T-cell (primary cell): Measurements from ENCODE around the gene CCT7. TPM values are rescaled to one million over a fixed set of nuclear protein-coding genes. Genes with fewer than 3 reads are reported as not detected.

Experiments
- ATAC-seq, 4 experiments: fragments of 200-7000 bp in 3 of 4; fragments of 150-1000 bp in 1 of 4; cut with Tn5 transposase; replicated peaks in 1 of 4; 1 replicate in 3 of 4; 2 replicates in 1 of 4; pipeline ENCODE4 v1.10.0; 2021; ENCODE audit warnings: moderate library complexity in 3 of 4, mild to moderate bottlenecking in 2 of 4, moderate number of reproducible peaks in 1 of 4
- CTCF ChIA-PET, 2 donors: fragments of 300-600 bp; sonication (Branson Sonifier 250); formaldehyde crosslinking; loops; one replicate each; lab custom pipeline; 2022; ENCODE audit warnings: antibody characterized with exemption in 2 of 2; lab: Charles Lee
- POLR2A ChIA-PET, 2 donors: fragments of 300-600 bp; sonication (Branson Sonifier 250); formaldehyde crosslinking; loops; one replicate each; lab custom pipeline; 2022; ENCODE audit warnings: antibody characterized with exemption in 2 of 2; lab: Charles Lee
- DNase-seq, 35 experiments: peaks; one replicate each; pipeline versions ENCODE4 v3.0.0 to v3.0.0-alpha.2; 2013 to 2023
- H3K27ac ChIP-seq: one replicate; pipeline ENCODE4 v1.5.1; 2013; ENCODE audit warnings: low read length
- H3K27me3 ChIP-seq, 2 experiments: replicated peaks in 1 of 2; 1 replicate in 1 of 2; 2 replicates in 1 of 2; pipeline versions ENCODE4 v1.6.1 to v1.7.0; 2013; ENCODE audit warnings: low read length in 1 of 2, mixed read lengths in 1 of 2; ENCODE audit not compliant: control insufficient read depth in 2 of 2, insufficient read depth in 2 of 2; ENCODE audit errors: extremely low read depth in 1 of 2
- H3K36me3 ChIP-seq, 2 donors: 1 replicate in 1 of 2; 2 replicates in 1 of 2; pipeline versions ENCODE4 v1.6.1 to v1.7.0; 2013; ENCODE audit warnings: low read length in 1 of 2; ENCODE audit not compliant: control insufficient read depth in 2 of 2, insufficient read depth in 1 of 2; ENCODE audit errors: extremely low read depth in 1 of 2
- H3K4me1 ChIP-seq, 2 experiments: 1 replicate in 1 of 2; 2 replicates in 1 of 2; pipeline versions ENCODE4 v1.6.1 to v1.7.0; 2013; ENCODE audit warnings: low read length in 2 of 2, mixed read lengths in 1 of 2; ENCODE audit not compliant: insufficient read depth in 2 of 2, control insufficient read depth in 1 of 2; ENCODE audit errors: extremely low read depth in 1 of 2
- H3K4me3 ChIP-seq, 2 donors: 1 replicate in 1 of 2; 2 replicates in 1 of 2; pipeline versions ENCODE4 v1.5.1 to v1.7.0; 2013; ENCODE audit warnings: mild to moderate bottlenecking in 2 of 2, low read length in 1 of 2, moderate library complexity in 1 of 2; ENCODE audit not compliant: control insufficient read depth in 1 of 2; ENCODE audit errors: extremely low read depth in 1 of 2
- H3K9me3 ChIP-seq: 2 replicates; pipeline ENCODE4 v1.7.0; 2013
- H3K27ac Mint-ChIP-seq, 2 donors: one replicate each; pipeline ENCODE4 v1.8.0; 2020 to 2021; ENCODE audit warnings: mild to moderate bottlenecking in 2 of 2, mixed read lengths in 2 of 2
- H3K27me3 Mint-ChIP-seq, 2 donors: one replicate each; pipeline ENCODE4 v1.8.0; 2021 to 2022; ENCODE audit warnings: mixed read lengths in 2 of 2
- H3K36me3 Mint-ChIP-seq: one replicate; pipeline ENCODE4 v1.8.0; 2021; ENCODE audit warnings: mixed read lengths
- H3K4me1 Mint-ChIP-seq, 3 donors: one replicate each; pipeline ENCODE4 v1.8.0; 2020 to 2022; ENCODE audit warnings: mixed read lengths in 3 of 3, mild to moderate bottlenecking in 1 of 3
- H3K4me3 Mint-ChIP-seq, 3 donors: one replicate each; pipeline ENCODE4 v1.8.0; 2020 to 2022; ENCODE audit warnings: mild to moderate bottlenecking in 3 of 3, mixed read lengths in 3 of 3, moderate library complexity in 3 of 3
- H3K9me3 Mint-ChIP-seq, 3 donors: one replicate each; pipeline ENCODE4 v1.8.0; 2020 to 2022; ENCODE audit warnings: mixed read lengths in 3 of 3
- WGBS: methylation state at CpG from one replicate; pipeline ENCODE4 v1.1.5; 2013; ENCODE audit warnings: missing lambda C conversion rate; ENCODE audit not compliant: insufficient coverage; 5-methylcytosine and 5-hydroxymethylcytosine counted together
- total RNA-seq, 35 experiments: library from RNA in 6 of 35; stranded (reverse) in 6 of 35; fragments of 120-200 nt in 1 of 35; gene quantifications; one replicate each; pipeline versions ENCODE4 v1.2.1 to v1.2.4 and lab custom pipeline; 2013 to 2026

CCT7 gene
- total RNA-seq, 5 donors from 2014 or later (not counting 1 experiment from before 2014, with no cell fraction given), result 120 to 210 (median 193) TPM

DNA sequence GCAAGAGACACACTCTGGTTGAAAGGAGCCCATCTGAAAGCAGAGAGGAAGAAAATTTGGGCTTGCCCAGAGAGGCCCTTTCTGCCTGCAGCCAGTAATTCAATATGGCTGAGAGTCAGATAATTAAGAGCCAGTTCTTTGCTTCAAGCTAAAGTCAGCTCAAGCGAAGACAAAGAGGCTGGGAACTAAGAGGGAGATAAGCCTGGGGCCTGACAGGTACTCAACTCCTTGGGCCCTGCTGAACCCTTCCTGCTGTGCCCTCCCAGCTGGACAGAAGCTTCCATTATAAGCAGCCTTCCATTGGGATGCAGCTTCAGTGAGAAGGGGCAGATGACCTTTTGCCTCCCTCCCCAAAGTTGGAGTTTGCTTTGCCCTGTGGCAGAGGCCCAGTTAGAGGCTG, 38.2 kb downstream of the CCT7 start:
- Histone ChIP-seq H3K9me3 (no peaks in the 10 kb centered on the region), H3K36me3 (no peaks in the 10 kb centered on the region), H3K4me3 (no peak overlapping the region), H3K4me1 (peaks cover 3 to 13% of the 10 kb centered on the region in 2 experiments), H3K27me3 (no peaks in the 10 kb centered on the region), H3K27ac (no peak overlapping the region)
- POLR2A ChIA-PET, result interaction anchor here in 1 of 2 donors (0.6 kb wide), 1 partner anchor 111 kb away, joined by 3 read pairs; no protein-coding TSS in a partner anchor
- Mint-ChIP-seq H3K36me3 (peaks cover 6% of the 10 kb centered on the region), H3K9me3 (no peaks in the 10 kb centered on the region), H3K27me3 (no peaks in the 10 kb centered on the region), H3K4me3 (no peak overlapping the region), H3K27ac (no peak overlapping the region), H3K4me1 (peaks cover 18 to 23% (median 22%) of the 10 kb centered on the region in 3 donors)
- WGBS, result 83% methylated on average over 1 of the region's 1 CpG
- DNase-seq (no peak), ATAC-seq (no peak)
- CTCF ChIA-PET, result no interaction called here

DNA sequence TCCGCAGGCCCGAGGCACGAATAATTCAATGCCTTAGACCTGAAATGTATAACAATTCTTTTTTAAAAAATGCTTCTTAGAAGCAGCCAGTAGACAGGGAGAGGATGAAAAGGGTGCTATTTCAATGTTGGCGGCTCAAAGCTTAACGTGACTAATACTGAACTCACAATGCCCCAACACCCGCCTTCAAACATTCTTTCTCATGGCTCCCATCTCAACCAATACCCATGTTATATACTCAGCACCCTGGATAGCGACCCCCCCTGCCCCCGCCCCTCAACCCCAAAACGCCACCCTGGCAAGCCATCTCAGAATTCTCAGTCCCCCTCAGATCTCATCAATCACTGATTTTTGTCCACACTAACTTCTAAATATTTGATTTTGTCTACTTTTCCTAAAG, 45.7 kb downstream of the CCT7 start:
- Histone ChIP-seq H3K36me3 (no peaks in the 10 kb centered on the region), H3K9me3 (no peaks in the 10 kb centered on the region), H3K27ac (no peak overlapping the region), H3K4me1 (peaks cover 4 to 16% of the 10 kb centered on the region in 2 experiments), H3K4me3 (no peak overlapping the region), H3K27me3 (peaks cover 0 to 2% of the 10 kb centered on the region in 2 experiments)
- Mint-ChIP-seq H3K36me3 (peaks cover 15% of the 10 kb centered on the region), H3K4me1 (peaks cover 9 to 11% (median 11%) of the 10 kb centered on the region in 3 donors), H3K4me3 (no peak overlapping the region), H3K27me3 (no peaks in the 10 kb centered on the region), H3K9me3 (no peaks in the 10 kb centered on the region), H3K27ac (no peak overlapping the region)
- DNase-seq (no peak), ATAC-seq (no peak)
- 85% methylated on average over 5 of the region's 9 CpGs for WGBS
- ChIA-PET CTCF (interaction anchor here in 1 of 2 donors (0.9 to 1.0 kb wide), 2 partner anchors 11 to 14 kb away, joined by 4 read pairs; partner anchors contain the start of gene EGR4), POLR2A (no interaction called here)

DNA sequence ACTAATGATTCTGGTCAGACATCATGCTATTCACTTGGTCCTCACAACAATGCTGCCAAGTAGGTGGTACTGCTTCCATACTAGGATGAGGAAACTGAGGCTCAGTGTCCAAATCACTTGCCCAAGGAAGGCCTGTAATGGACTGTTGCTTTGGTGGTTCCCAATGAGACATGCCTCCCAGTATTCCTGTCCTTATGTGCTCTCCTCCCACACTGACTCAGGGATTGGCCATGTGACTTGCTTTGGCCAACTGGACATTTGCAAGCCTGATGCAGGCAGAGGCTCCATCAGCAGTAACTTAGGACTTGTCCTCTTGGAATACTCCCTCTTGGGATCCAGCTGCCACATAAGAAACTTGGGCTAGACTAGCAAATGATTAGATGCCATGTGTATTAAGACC, 47.1 kb downstream of the CCT7 start:
- H3K27me3 ChIP-seq, result peaks cover 0 to 2% of the 10 kb centered on the region in 2 experiments
- no peak overlapping the region for H3K4me3 ChIP-seq
- no peak overlapping the region for H3K27ac Mint-ChIP-seq
- H3K4me1 ChIP-seq, result peaks cover 5 to 22% of the 10 kb centered on the region in 2 experiments
- ChIA-PET CTCF (no interaction called here), POLR2A (no interaction called here)
- no peaks in the 10 kb centered on the region for H3K36me3 ChIP-seq
- no peak for ATAC-seq
- peaks cover 11 to 23% (median 19%) of the 10 kb centered on the region in 3 donors for H3K4me1 Mint-ChIP-seq
- no peaks in the 10 kb centered on the region for H3K9me3 ChIP-seq
- H3K4me3 Mint-ChIP-seq, result no peak overlapping the region
- peaks cover 15% of the 10 kb centered on the region for H3K36me3 Mint-ChIP-seq
- H3K27me3 Mint-ChIP-seq, result no peaks in the 10 kb centered on the region
- no peak overlapping the region for H3K27ac ChIP-seq
- no peaks in the 10 kb centered on the region for H3K9me3 Mint-ChIP-seq
- DNase-seq, result no peak

DNA sequence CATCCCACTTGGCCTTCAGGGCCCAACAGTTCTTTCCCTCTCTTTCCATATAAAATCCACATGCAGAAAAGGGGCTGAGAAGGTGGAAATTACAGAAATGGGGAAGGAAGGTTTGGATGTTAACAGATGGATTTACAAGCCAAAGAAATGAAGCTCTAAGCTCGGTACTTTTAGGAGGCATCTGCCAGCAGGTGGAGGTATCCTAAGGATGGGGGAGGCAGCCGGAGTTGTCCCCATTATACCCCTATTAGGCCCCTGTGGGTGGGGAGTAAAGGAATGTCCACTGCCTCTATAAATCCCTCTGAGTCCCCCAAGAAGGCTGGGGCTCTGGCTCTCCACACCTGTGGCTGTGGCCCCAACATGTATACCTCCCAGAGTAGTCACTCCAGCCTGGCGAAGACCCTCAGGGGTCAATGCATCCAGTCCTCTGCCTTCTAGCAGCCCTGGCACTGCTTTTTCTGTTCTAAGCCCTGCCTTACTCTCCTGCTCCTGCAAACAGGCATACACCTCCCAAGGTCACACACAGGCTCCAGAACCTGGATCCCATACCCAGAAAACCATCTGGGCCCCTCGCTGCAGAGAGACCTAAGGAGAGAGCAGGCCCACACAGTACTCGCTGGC, 48.9 kb downstream of the CCT7 start:
- ATAC-seq (no peak), DNase-seq (no peak)
- peak overlapping the region in 1 of 2 donors; percentile 64 for H3K27ac Mint-ChIP-seq
- POLR2A ChIA-PET, result no interaction called here
- H3K27ac ChIP-seq, result no peak overlapping the region
- H3K9me3 Mint-ChIP-seq, result no peaks in the 10 kb centered on the region
- no peaks in the 10 kb centered on the region for H3K27me3 Mint-ChIP-seq
- H3K4me1 ChIP-seq, result peaks cover 5 to 22% of the 10 kb centered on the region in 2 experiments
- peaks cover 8% of the 10 kb centered on the region for H3K36me3 Mint-ChIP-seq
- H3K4me1 Mint-ChIP-seq, result peaks cover 11 to 23% (median 19%) of the 10 kb centered on the region in 3 donors
- CTCF ChIA-PET, result no interaction called here
- no peaks in the 10 kb centered on the region for H3K36me3 ChIP-seq
- H3K27me3 ChIP-seq, result peaks cover 0 to 2% of the 10 kb centered on the region in 2 experiments
- 71% methylated on average over 2 of the region's 5 CpGs for WGBS
- no peaks in the 10 kb centered on the region for H3K9me3 ChIP-seq
- H3K4me3 ChIP-seq, result peak overlapping the region; percentile 75 to 80
- H3K4me3 Mint-ChIP-seq, result peak overlapping the region; percentile 76 to 84 (median 79)

DNA sequence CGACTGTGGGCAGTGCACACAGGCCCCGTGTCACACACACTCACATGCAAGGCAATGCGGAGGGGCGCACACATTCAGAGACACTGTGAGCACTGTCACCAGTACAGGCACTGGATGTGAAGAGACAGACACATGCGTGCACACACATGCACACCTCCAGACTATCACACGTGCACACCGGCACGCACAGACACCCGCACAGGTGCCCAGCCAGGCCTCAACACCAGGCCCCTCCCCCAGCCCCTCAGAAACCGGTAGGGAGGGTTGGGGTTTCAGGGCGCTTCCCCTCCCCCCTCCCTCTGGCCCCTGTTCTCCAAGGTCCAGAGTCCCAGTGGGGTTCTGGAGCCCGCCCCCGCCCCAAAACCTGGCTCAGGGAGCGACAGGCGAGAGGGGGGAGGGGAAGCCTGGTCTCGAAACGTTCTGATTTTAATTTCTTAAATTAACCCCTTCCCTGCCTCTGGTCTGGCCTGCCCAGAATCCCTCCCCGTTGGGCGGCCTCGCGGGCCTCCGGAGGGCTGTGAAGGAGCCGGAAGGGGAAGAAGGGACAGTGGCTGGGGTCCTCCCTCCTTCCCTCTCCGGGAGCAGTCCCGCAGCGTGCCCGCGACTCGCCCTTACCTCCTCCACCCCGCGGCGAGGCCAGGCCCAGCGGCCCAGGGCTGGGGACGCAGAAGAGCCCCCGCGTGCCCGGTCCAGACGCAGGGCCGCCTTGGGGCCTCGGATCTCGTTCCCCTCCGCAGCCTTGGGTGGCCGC, 49.6 kb downstream of the CCT7 start:
- ChIA-PET CTCF (interaction anchor here in 1 of 2 donors (0.8 kb wide), 1 partner anchor 102 kb away, joined by 3 read pairs; the partner anchor contains the start of gene ALMS1), POLR2A (no interaction called here)
- Histone ChIP-seq H3K9me3 (no peaks in the 10 kb centered on the region), H3K27ac (no peak overlapping the region), H3K4me3 (peak overlapping the region; percentile 75 to 80), H3K4me1 (peaks cover 5 to 22% of the 10 kb centered on the region in 2 experiments), H3K27me3 (peaks cover 0 to 2% of the 10 kb centered on the region in 2 experiments), H3K36me3 (no peaks in the 10 kb centered on the region)
- H3K27ac Mint-ChIP-seq, result peak overlapping the region in 1 of 2 donors; percentile 64
- peaks cover 11 to 23% (median 19%) of the 10 kb centered on the region in 3 donors for H3K4me1 Mint-ChIP-seq
- peaks cover 5 to 6% of the 10 kb centered on the region in 2 donors for H3K27me3 Mint-ChIP-seq
- WGBS, result 10% methylated on average over 23 of the region's 43 CpGs
- DNase-seq, result peak in 2 of 35 experiments; percentile 4 to 31
- no peaks in the 10 kb centered on the region for H3K9me3 Mint-ChIP-seq
- ATAC-seq, result peak; percentile 7 to 39 (median 33)
- H3K4me3 Mint-ChIP-seq, result peak overlapping the region; percentile 76 to 84 (median 79)
- H3K36me3 Mint-ChIP-seq, result peaks cover 8% of the 10 kb centered on the region
